Upper lobe of left lung (tissue), 6 donors: ENCODE data around the gene HRH1. TPM values are rescaled to one million over a fixed set of nuclear protein-coding genes. Genes with fewer than 3 reads are reported as not detected.
"Not testable (repeated sequence)": the region's sequence is repeated elsewhere in the genome, so short reads cannot be mapped to it uniquely, and the experiment has no call there.

ENCODE experiments used
- ATAC-seq, 2 donors: fragments of 200-7000 bp; cut with Tn5 transposase; one replicate each; pipeline ENCODE4 v1.9.1; 2022; ENCODE audit warnings: mild to moderate bottlenecking in 2 of 2, moderate library complexity in 2 of 2; ENCODE audit not compliant: low FRiP score in 2 of 2
- DNase-seq, 2 donors: peaks; one replicate each; pipeline ENCODE4 v3.0.0-alpha.2; 2019 to 2020
- H3K27ac ChIP-seq, 4 donors: fragments of 200-600 bp; sonication (generic); one replicate each; pipeline ENCODE4 v1.5.1; 2016 to 2019
- H3K27me3 ChIP-seq, 4 donors: fragments of 200-600 bp; sonication (generic); one replicate each; pipeline ENCODE4 v1.5.1; 2017 to 2019
- H3K36me3 ChIP-seq, 4 donors: fragments of 200-600 bp; sonication (generic); one replicate each; pipeline ENCODE4 v1.5.1; 2016 to 2019
- H3K4me1 ChIP-seq, 4 donors: fragments of 200-600 bp; sonication (generic); one replicate each; pipeline ENCODE4 v1.5.1; 2018 to 2019
- H3K4me3 ChIP-seq, 4 donors: fragments of 200-600 bp; sonication (generic); one replicate each; pipeline ENCODE4 v1.5.1; 2017 to 2019; ENCODE audit warnings: mild to moderate bottlenecking in 2 of 4, moderate library complexity in 1 of 4
- H3K9me3 ChIP-seq, 4 donors: fragments of 200-600 bp; sonication (generic); one replicate each; pipeline ENCODE4 v1.5.1; 2018 to 2019
- CTCF ChIP-seq, 6 experiments: fragments of 450-650 bp in 4 of 6; fragments of 200-600 bp in 2 of 6; sonication (generic) in 2 of 6; IDR thresholded peaks; one replicate each; pipeline ENCODE4 v1.5.1; 2016 to 2019; ENCODE audit warnings: antibody characterized with exemption in 6 of 6
- EP300 ChIP-seq, 4 donors: sonication (generic); formaldehyde crosslinking; IDR thresholded peaks; one replicate each; pipeline ENCODE4 v1.5.1; 2017; ENCODE audit warnings: antibody characterized with exemption in 4 of 4, control low read depth in 2 of 4
- POLR2A ChIP-seq, 4 donors: fragments of 450-650 bp; IDR thresholded peaks; one replicate each; pipeline ENCODE4 v1.5.1; 2016 to 2017; ENCODE audit warnings: antibody characterized with exemption in 4 of 4, mild to moderate bottlenecking in 2 of 4
- POLR2AphosphoS5 ChIP-seq, 2 donors: sonication (generic); formaldehyde crosslinking; IDR thresholded peaks; one replicate each; pipeline ENCODE4 v1.5.1; 2017; ENCODE audit warnings: antibody characterized with exemption in 2 of 2
- WGBS, 2 donors: methylation state at CpG; one replicate each; pipeline ENCODE4 v1.1.5; 2017 to 2018; 5-methylcytosine and 5-hydroxymethylcytosine counted together
- total RNA-seq, 6 donors: library from RNA; depleted of rRNA in 4 of 6; stranded (reverse); fragments of >200 nt in 4 of 6; gene quantifications; one replicate each; pipeline versions ENCODE4 v1.1.0 to v1.2.1, GENCODE V29; 2016 to 2021
- donor health status: DM: no; HTN: no; CAD: no; lungs with moderate emphysema.
- donor health status: DM: no; HTN: yes; CAD: no; lungs with severe emphysema.

The HRH1 gene
- total RNA-seq, 6 donors from 2014 or later: 2.9 to 13.4 (median 3.7) TPM

DNA sequence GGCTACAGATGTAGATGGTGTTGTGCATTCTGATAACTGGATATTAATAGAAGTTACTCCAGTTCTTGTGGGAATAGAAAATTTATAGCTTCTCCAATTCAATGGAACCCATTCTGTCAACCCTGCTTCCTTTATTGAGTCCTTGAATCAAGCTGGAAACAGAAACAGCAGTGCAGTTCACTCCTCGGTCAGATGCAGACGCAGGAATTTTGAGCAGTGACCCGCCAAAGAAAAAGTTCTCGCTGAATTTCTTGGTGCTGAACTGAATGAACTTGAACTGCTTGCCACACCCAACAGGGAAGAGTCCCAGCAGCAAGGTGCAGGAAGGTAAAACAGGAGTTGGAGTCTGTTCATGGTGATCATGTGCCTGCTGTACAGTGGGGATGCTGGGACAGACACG, 10.3 kb downstream of the HRH1 start:
- ATAC-seq: no peak
- WGBS, 2 donors: 51 to 61% methylated on average over 5 of the region's 5 CpGs

GRCh38 chr3:11165476-11165875, 11.2 kb downstream of the HRH1 start:
- no peak for TF ChIP-seq EP300 (IDR thresholded peaks at IDR 0.05)
- 78 to 85% methylated on average over 8 of the region's 8 CpGs for WGBS, 2 donors
- no peak for DNase-seq

More for the DNA sequence above, 10.3 kb downstream of the HRH1 start:
- DNase-seq: no peak
- Histone ChIP-seq H3K27ac (no peak overlapping the region), H3K4me3 (no peak overlapping the region), H3K9me3 (no peaks in the 10 kb centered on the region), H3K36me3 (no peaks in the 10 kb centered on the region), H3K4me1 (peaks cover 9 to 10% (median 10%) of the 10 kb centered on the region in 4 donors), H3K27me3 (no peaks in the 10 kb centered on the region)
- no peak for TF ChIP-seq POLR2AphosphoS5 (IDR thresholded peaks at IDR 0.05)

DNA sequence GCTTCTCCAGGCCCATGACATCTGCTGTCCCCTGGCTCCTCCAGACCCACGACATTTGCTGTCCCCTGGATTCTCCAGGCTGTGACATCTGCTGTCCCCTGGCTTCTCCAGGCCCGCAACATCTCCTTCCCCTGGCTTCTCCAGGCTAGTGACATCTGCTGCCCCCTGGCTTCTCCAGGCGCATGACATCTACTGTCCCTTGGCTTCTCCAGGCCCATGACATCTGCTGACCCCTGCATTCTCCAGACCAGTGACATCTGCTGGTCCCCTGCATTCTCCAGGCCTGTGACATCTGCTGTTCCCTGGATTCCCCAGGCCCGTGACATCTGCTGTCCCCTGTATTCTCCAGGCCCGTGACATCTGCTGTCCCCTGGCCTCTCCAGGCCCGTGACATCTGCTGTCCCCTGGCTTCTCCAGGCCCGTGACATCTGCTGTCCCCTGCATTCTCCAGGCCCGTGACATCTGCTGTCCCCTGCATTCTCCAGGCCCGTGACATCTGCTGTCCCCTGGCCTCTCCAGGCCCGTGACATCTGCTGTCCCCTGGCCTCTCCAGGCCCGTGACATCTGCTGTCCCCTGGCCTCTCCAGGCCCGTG, 12.6 kb downstream of the HRH1 start:
- not testable (repeated sequence) for H3K36me3 ChIP-seq, H3K27ac ChIP-seq, DNase-seq, H3K9me3 ChIP-seq, H3K4me3 ChIP-seq, ATAC-seq, H3K27me3 ChIP-seq
- 88% methylated on average over 10 to 11 of the region's 12 CpGs for WGBS, 2 donors
- peaks cover 0 to 14% (median 3%) of the 10 kb centered on the region in 4 donors for H3K4me1 ChIP-seq

More at GRCh38 chr3:11165476-11165875, 11.2 kb downstream of the HRH1 start:
- Histone ChIP-seq H3K9me3 (no peaks in the 10 kb centered on the region), H3K4me1 (peaks cover under 1 to 8% (median under 1%) of the 10 kb centered on the region in 4 donors), H3K27ac (no peak overlapping the region), H3K36me3 (no peaks in the 10 kb centered on the region), H3K4me3 (no peak overlapping the region), H3K27me3 (no peaks in the 10 kb centered on the region)
- no peak for ATAC-seq

DNA sequence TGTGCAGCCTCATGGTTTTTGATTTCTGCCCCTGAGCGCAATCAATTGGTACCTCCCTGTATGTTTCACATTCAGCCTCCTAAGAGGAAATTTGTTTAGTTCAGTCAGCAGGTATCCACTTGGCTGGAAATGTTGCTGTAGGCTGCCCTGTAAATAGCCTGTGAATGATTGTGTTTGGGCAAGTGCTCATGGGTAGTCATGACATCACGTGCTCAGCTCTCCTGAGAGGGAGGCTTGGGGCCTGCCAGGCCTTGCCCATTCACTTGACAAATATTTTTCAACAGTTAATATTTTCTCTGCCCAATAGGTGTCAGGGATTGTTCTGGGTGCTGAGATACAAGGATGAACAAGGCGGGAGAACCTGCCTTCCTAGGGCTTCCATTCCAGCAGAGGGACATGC, 13.3 kb downstream of the HRH1 start:
- H3K4me1 ChIP-seq: peaks cover 0 to 18% (median 5%) of the 10 kb centered on the region in 4 donors
- H3K9me3 ChIP-seq: no peaks in the 10 kb centered on the region
- TF ChIP-seq POLR2A (IDR thresholded peaks at IDR 0.05) (no peak), POLR2AphosphoS5 (IDR thresholded peaks at IDR 0.05) (no peak), CTCF (IDR thresholded peaks at IDR 0.05) (no peak), EP300 (IDR thresholded peaks at IDR 0.05) (no peak)
- WGBS, 2 donors: 87% methylated on average over 3 of the region's 3 CpGs
- no peak for DNase-seq
- no peaks in the 10 kb centered on the region for H3K36me3 ChIP-seq
- no peak for ATAC-seq
- H3K4me3 ChIP-seq: no peak overlapping the region
- no peaks in the 10 kb centered on the region for H3K27me3 ChIP-seq
- no peak overlapping the region for H3K27ac ChIP-seq

DNA sequence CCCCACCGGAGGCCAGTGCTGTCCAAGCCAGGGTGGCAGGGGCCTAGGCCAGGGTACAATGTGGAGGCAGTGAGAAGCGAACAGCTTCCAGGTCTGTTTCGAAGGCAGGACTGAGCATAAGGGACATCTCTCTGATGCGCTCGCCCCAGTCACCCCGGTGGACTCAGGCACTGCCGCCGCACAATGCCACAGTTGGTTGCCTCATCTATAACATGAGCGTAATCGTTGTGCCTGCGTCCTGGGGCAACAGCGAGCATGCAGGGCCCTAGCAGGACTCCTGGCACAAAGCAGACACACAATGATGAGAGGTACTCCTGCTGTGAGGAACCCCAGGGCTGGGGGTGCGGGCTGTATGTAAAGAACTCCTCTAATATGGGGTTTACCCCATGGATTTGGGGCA, 14.1 kb downstream of the HRH1 start:
- H3K27ac ChIP-seq: no peak overlapping the region

GRCh38 chr3:11168881-11169805, 14.8 kb downstream of the HRH1 start:
- DNase-seq: no peak

More for the DNA sequence above, 14.1 kb downstream of the HRH1 start:
- H3K4me3 ChIP-seq: no peak overlapping the region
- H3K4me1 ChIP-seq: peaks cover 0 to 18% (median 5%) of the 10 kb centered on the region in 4 donors
- H3K9me3 ChIP-seq: no peaks in the 10 kb centered on the region
- TF ChIP-seq EP300 (IDR thresholded peaks at IDR 0.05) (no peak), POLR2A (IDR thresholded peaks at IDR 0.05) (no peak), POLR2AphosphoS5 (IDR thresholded peaks at IDR 0.05) (no peak)
- H3K36me3 ChIP-seq: no peaks in the 10 kb centered on the region
- H3K27me3 ChIP-seq: no peaks in the 10 kb centered on the region
- WGBS, 2 donors: 94 to 98% methylated on average over 9 to 13 of the region's 13 CpGs
- ATAC-seq (no peak), DNase-seq (no peak)

More at GRCh38 chr3:11168881-11169805, 14.8 kb downstream of the HRH1 start:
- H3K27me3 ChIP-seq: no peaks in the 10 kb centered on the region
- H3K36me3 ChIP-seq: no peaks in the 10 kb centered on the region
- ATAC-seq: no peak
- WGBS, 2 donors: 77 to 80% methylated on average over 11 to 13 of the region's 13 CpGs
- no peaks in the 10 kb centered on the region for H3K9me3 ChIP-seq
- TF ChIP-seq EP300 (IDR thresholded peaks at IDR 0.05) (no peak), CTCF (IDR thresholded peaks at IDR 0.05) (no peak), POLR2A (IDR thresholded peaks at IDR 0.05) (no peak), POLR2AphosphoS5 (IDR thresholded peaks at IDR 0.05) (no peak)
- H3K27ac ChIP-seq: peak overlapping the region in 1 of 4 donors; percentile 27
- H3K4me1 ChIP-seq: peaks cover 0 to 18% (median 5%) of the 10 kb centered on the region in 4 donors
- no peak overlapping the region for H3K4me3 ChIP-seq
